PC-3 (cell line): ENCODE data around the gene PLXDC1. TPM values are rescaled to one million over a fixed set of nuclear protein-coding genes. Genes with fewer than 3 reads are reported as not detected.

ENCODE experiments used
- ATAC-seq: fragments of 200-7000 bp; cut with Tn5 transposase; 2 replicates; pipeline ENCODE4 v1.9.1; 2020; ENCODE audit warnings: mild to moderate bottlenecking, moderate library complexity
- BruUV-seq: library from RNA; stranded (reverse); fragments of 400-500 nt; replicated peaks from 2 replicates; lab custom pipeline; 2021; lab: Mats Ljungman, UMichigan
- CTCF ChIA-PET: fragments of 300-600 bp; sonication (Branson Sonifier 250); formaldehyde crosslinking; loops from one replicate; lab custom pipeline; 2022; ENCODE audit warnings: antibody characterized with exemption; lab: Charles Lee
- POLR2A ChIA-PET: fragments of 300-600 bp; sonication (Branson Sonifier 250); formaldehyde crosslinking; loops from one replicate; lab custom pipeline; 2022; ENCODE audit warnings: antibody characterized with exemption; ENCODE audit not compliant: unreplicated experiment; lab: Charles Lee
- DNase-seq: peaks from one replicate; pipeline ENCODE4 v3.0.0-alpha.2; 2015
- H2AFZ ChIP-seq: fragments of 300-600 bp; sonication (generic); 2 replicates; pipeline ENCODE4 v1.6.0; 2016; ENCODE audit warnings: antibody characterized with exemption, low read length
- H3F3A ChIP-seq: fragments of 300-600 bp; sonication (generic); one replicate; pipeline ENCODE4 v1.6.0; 2017; ENCODE audit warnings: antibody characterized with exemption, low read length, control low read depth, mild to moderate bottlenecking; ENCODE audit not compliant: unreplicated experiment
- H3K27ac ChIP-seq: fragments of 300-600 bp; sonication (generic); 2 replicates; pipeline ENCODE4 v1.5.1; 2016; ENCODE audit warnings: mild to moderate bottlenecking, low read length
- H3K27me3 ChIP-seq: fragments of 300-600 bp; sonication (generic); 2 replicates; pipeline ENCODE4 v1.6.1; 2016; ENCODE audit warnings: low read length, mixed read lengths
- H3K36me3 ChIP-seq: fragments of 300-600 bp; sonication (generic); 2 replicates; pipeline ENCODE4 v1.6.1; 2016; ENCODE audit warnings: low read depth, mixed run types, low read length, mixed read lengths
- H3K4me1 ChIP-seq: fragments of 300-600 bp; sonication (generic); 2 replicates; pipeline ENCODE4 v1.5.1; 2016; ENCODE audit warnings: low read length; ENCODE audit not compliant: insufficient read depth
- H3K4me2 ChIP-seq: fragments of 300-600 bp; sonication (generic); 2 replicates; pipeline ENCODE4 v1.6.0; 2016; ENCODE audit warnings: low read length
- H3K4me3 ChIP-seq: fragments of 300-600 bp; sonication (generic); 2 replicates; pipeline ENCODE4 v1.5.1; 2016; ENCODE audit warnings: mild to moderate bottlenecking, low read length, mixed read lengths
- H3K79me2 ChIP-seq: fragments of 300-600 bp; sonication (generic); 2 replicates; pipeline ENCODE4 v1.6.1; 2017; ENCODE audit warnings: low read length, mixed read lengths
- H3K9ac ChIP-seq: fragments of 300-600 bp; sonication (generic); 2 replicates; pipeline ENCODE4 v1.6.0; 2016; ENCODE audit warnings: mild to moderate bottlenecking, low read length
- H3K9me2 ChIP-seq: fragments of 300-600 bp; sonication (generic); replicated peaks from 2 replicates; pipeline ENCODE4 v1.6.1; 2016; ENCODE audit warnings: mixed run types, low read length, mixed read lengths
- H3K9me3 ChIP-seq: fragments of 300-600 bp; sonication (generic); 2 replicates; pipeline ENCODE4 v1.6.1; 2016; ENCODE audit warnings: low read length, mixed read lengths
- H4K20me1 ChIP-seq: fragments of 300-600 bp; sonication (generic); 2 replicates; pipeline ENCODE4 v1.6.1; 2016; ENCODE audit warnings: low read length, mixed read lengths
- EZH2 ChIP-seq: fragments of 300-600 bp; sonication (generic); IDR thresholded peaks from one replicate; pipeline ENCODE4 v1.6.1; 2017; ENCODE audit warnings: antibody characterized with exemption, mild to moderate bottlenecking, low read length; ENCODE audit not compliant: unreplicated experiment
- EZH2phosphoT487 ChIP-seq: fragments of 300-600 bp; sonication (generic); IDR thresholded peaks from 2 replicates; pipeline ENCODE4 v1.6.1; 2018; ENCODE audit warnings: mild to moderate bottlenecking, antibody characterized with exemption, low read length, borderline replicate concordance
- intact Hi-C: fragments of 100-400 bp; cut with micrococcal nuclease; formaldehyde crosslinking; loops from 2 replicates; pipeline ENCODE4 v1.9.0; 2023
- total RNA-seq: library from RNA; depleted of rRNA; stranded (reverse); fragments of >200 nt; gene quantifications from 2 replicates; pipeline ENCODE4 v1.2.3, GENCODE V29; 2014
- TF ChIP-seq, protein P1 (sequence below): fragments of 300-600 bp; sonication (generic); conservative IDR thresholded peaks from 2 replicates; pipeline ENCODE4 v1.5.1; 2017; ENCODE audit warnings: antibody characterized with exemption, low read depth, mild to moderate bottlenecking, low read length

The PLXDC1 gene
- total RNA-seq, 1 experiment from 2014 or later, result not detected

- no peaks in the 10 kb centered on the region for H3K9me3 ChIP-seq
- H3K79me2 ChIP-seq, result no peaks in the 10 kb centered on the region
- CTCF ChIA-PET, result interaction anchor here (0.7 kb wide), 1 partner anchor 80 kb away, joined by 6 read pairs; no protein-coding TSS in a partner anchor
- POLR2A ChIA-PET, result no interaction called here
- peaks cover 6% of the 10 kb centered on the region; the same call in 1 of the 2 replicates for H3K27me3 ChIP-seq
- H3K36me3 ChIP-seq, result no peaks in the 10 kb centered on the region
- H3F3A ChIP-seq, result no peaks in the 10 kb centered on the region
- no peak overlapping the region for H2AFZ ChIP-seq
- no peak overlapping the region for H3K27ac ChIP-seq
- H3K4me3 ChIP-seq, result no peak overlapping the region
- H3K9ac ChIP-seq, result no peak overlapping the region
- no TSS peak for BruUV-seq
- TF ChIP-seq EZH2 (no peak), EZH2phosphoT487 (no peak)
- TF ChIP-seq, protein P1, sequence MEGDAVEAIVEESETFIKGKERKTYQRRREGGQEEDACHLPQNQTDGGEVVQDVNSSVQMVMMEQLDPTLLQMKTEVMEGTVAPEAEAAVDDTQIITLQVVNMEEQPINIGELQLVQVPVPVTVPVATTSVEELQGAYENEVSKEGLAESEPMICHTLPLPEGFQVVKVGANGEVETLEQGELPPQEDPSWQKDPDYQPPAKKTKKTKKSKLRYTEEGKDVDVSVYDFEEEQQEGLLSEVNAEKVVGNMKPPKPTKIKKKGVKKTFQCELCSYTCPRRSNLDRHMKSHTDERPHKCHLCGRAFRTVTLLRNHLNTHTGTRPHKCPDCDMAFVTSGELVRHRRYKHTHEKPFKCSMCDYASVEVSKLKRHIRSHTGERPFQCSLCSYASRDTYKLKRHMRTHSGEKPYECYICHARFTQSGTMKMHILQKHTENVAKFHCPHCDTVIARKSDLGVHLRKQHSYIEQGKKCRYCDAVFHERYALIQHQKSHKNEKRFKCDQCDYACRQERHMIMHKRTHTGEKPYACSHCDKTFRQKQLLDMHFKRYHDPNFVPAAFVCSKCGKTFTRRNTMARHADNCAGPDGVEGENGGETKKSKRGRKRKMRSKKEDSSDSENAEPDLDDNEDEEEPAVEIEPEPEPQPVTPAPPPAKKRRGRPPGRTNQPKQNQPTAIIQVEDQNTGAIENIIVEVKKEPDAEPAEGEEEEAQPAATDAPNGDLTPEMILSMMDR, result no peak
- no peak for DNase-seq
- H3K4me2 ChIP-seq, result no peak overlapping the region
- H3K4me1 ChIP-seq, result peaks cover 7% of the 10 kb centered on the region
- intact Hi-C loops, result no loop called here
- ATAC-seq, result no peak
- H3K9me2 ChIP-seq, result no peaks in the 10 kb centered on the region
- no peaks in the 10 kb centered on the region for H4K20me1 ChIP-seq
Measured at GRCh38 chr17:39150795-39151149, 665 bp downstream of the PLXDC1 start.

DNA sequence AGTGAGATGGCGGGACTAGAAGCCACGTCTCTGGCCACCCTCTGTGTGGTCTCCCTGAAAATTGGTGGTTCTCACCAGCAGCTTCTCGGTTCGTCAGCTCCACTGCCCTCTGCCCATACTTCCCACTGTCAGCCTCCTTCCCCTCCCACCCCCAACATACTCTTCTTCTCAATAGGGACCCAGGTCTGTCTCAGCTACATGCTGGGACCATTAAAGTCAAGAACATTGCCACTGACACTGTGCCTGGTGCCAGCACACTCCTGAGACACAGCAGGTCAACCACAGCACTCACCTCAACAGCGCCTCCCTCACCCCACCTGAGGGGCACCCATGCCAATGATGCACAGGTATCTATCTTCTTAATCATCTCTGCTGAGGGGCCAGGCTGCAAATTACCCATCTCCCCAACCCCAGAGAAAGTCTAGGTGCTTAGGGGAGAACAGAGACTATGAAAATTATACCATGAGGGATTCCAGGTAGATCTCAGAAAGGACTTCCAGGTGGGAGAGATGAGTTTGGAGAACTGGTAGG, 1.3 kb downstream of the PLXDC1 start:
- no peak overlapping the region for H3K4me3 ChIP-seq
- CTCF ChIA-PET, result no interaction called here
- DNase-seq (no peak), ATAC-seq (no peak)
- no peaks in the 10 kb centered on the region for H3K36me3 ChIP-seq
- no peaks in the 10 kb centered on the region for H3K9me2 ChIP-seq
- no peaks in the 10 kb centered on the region for H3K79me2 ChIP-seq
- TF ChIP-seq, protein P1, result no peak
- no peak for TF ChIP-seq EZH2
- no peak for TF ChIP-seq EZH2phosphoT487
- no peaks in the 10 kb centered on the region for H3K9me3 ChIP-seq
- H2AFZ ChIP-seq, result no peak overlapping the region
- no peak overlapping the region for H3K27ac ChIP-seq
- intact Hi-C loops, result no loop called here
- H3K4me2 ChIP-seq, result no peak overlapping the region
- POLR2A ChIA-PET, result no interaction called here
- H3K4me1 ChIP-seq, result peaks cover 7% of the 10 kb centered on the region
- no peaks in the 10 kb centered on the region for H3F3A ChIP-seq
- H3K27me3 ChIP-seq, result peaks cover 6% of the 10 kb centered on the region; the same call in 1 of the 2 replicates
- BruUV-seq, result no TSS peak
- no peak overlapping the region for H3K9ac ChIP-seq
- no peaks in the 10 kb centered on the region for H4K20me1 ChIP-seq

- H3K9me3 ChIP-seq, result no peaks in the 10 kb centered on the region
- H3K27ac ChIP-seq, result no peak overlapping the region
- BruUV-seq, result no TSS peak
- H3K27me3 ChIP-seq, result peaks cover 6% of the 10 kb centered on the region; the same call in 1 of the 2 replicates
- DNase-seq (no peak), ATAC-seq (no peak)
- H3K9ac ChIP-seq, result no peak overlapping the region
- no peak overlapping the region for H3K4me2 ChIP-seq
- intact Hi-C loops, result no loop called here
- H3K4me1 ChIP-seq, result peaks cover 7% of the 10 kb centered on the region
- no peak overlapping the region for H2AFZ ChIP-seq
- H3K79me2 ChIP-seq, result no peaks in the 10 kb centered on the region
- H3K9me2 ChIP-seq, result no peaks in the 10 kb centered on the region
- CTCF ChIA-PET, result no interaction called here
- TF ChIP-seq EZH2 (no peak), EZH2phosphoT487 (no peak)
- TF ChIP-seq, protein P1, result no peak
- H3F3A ChIP-seq, result no peaks in the 10 kb centered on the region
- H4K20me1 ChIP-seq, result no peaks in the 10 kb centered on the region
- POLR2A ChIA-PET, result no interaction called here
- H3K4me3 ChIP-seq, result no peak overlapping the region
- no peaks in the 10 kb centered on the region for H3K36me3 ChIP-seq
Measured at GRCh38 chr17:39147221-39148185, 3.9 kb downstream of the PLXDC1 start.
